Measurements from ENCODE around the gene GRK6.
"Not testable (repeated sequence)": the region's sequence is repeated elsewhere in the genome, so short reads cannot be mapped to it uniquely, and the experiment has no call there.

GRK6 gene

GRCh38 chr5:177485753-177486152, 59.3 kb downstream of the GRK6 start:
- DNase-seq (ENCODE audit: low read depth in 2 of 2): not testable (repeated sequence)

GRCh38 chr5:177486256-177486655, 59.8 kb downstream of the GRK6 start:
- no peak for DNase-seq (ENCODE audit: low read depth in 2 of 2)

GRCh38 chr5:177487144-177487543, 60.7 kb downstream of the GRK6 start:
- no peak for DNase-seq (ENCODE audit: low read depth in 2 of 2)

GRCh38 chr5:177487975-177488374, 61.5 kb downstream of the GRK6 start:
- no peak for DNase-seq (ENCODE audit: low read depth in 2 of 2)

- DNase-seq (ENCODE audit: low read depth in 2 of 2): no peak
Observed at GRCh38 chr5:177489119-177489716, 62.7 kb downstream of the GRK6 start.

- DNase-seq (ENCODE audit: low read depth in 2 of 2): no peak
Observed at GRCh38 chr5:177490311-177490991, 64.0 kb downstream of the GRK6 start.

GRCh38 chr5:177490992-177491391, 64.5 kb downstream of the GRK6 start:
- no peak for DNase-seq (ENCODE audit: low read depth in 2 of 2)

GRCh38 chr5:177491429-177491945, 65.0 kb downstream of the GRK6 start:
- DNase-seq (ENCODE audit: low read depth in 2 of 2): peak in 1 of 2 donors; percentile 36

- no peak for DNase-seq (ENCODE audit: low read depth in 2 of 2)
Observed at GRCh38 chr5:177491983-177492746, 65.7 kb downstream of the GRK6 start.
